Dermis microvascular lymphatic vessel endothelial cell (primary cell): Measurements from ENCODE around the gene VAMP8. TPM values are rescaled to one million over a fixed set of nuclear protein-coding genes. Genes with fewer than 3 reads are reported as not detected.
"Not testable (repeated sequence)": the region's sequence is repeated elsewhere in the genome, so short reads cannot be mapped to it uniquely, and the experiment has no call there.

Source experiments
- DNase-seq, 2 donors: peaks; one replicate each; pipeline versions ENCODE4 v3.0.0 to v3.0.0-alpha.2; 2010; ENCODE audit warnings: low read depth in 2 of 2
- total RNA-seq: library from RNA; depleted of rRNA; stranded (reverse); fragments of >200 nt; gene quantifications from 2 replicates; pipeline ENCODE4 v1.2.1, GENCODE V29; 2014

VAMP8 gene
- total RNA-seq, 1 donor from 2014 or later = 2.8 TPM

GRCh38 chr2:85598594-85599340, 21.4 kb downstream of the VAMP8 start:
- no peak for DNase-seq

DNA sequence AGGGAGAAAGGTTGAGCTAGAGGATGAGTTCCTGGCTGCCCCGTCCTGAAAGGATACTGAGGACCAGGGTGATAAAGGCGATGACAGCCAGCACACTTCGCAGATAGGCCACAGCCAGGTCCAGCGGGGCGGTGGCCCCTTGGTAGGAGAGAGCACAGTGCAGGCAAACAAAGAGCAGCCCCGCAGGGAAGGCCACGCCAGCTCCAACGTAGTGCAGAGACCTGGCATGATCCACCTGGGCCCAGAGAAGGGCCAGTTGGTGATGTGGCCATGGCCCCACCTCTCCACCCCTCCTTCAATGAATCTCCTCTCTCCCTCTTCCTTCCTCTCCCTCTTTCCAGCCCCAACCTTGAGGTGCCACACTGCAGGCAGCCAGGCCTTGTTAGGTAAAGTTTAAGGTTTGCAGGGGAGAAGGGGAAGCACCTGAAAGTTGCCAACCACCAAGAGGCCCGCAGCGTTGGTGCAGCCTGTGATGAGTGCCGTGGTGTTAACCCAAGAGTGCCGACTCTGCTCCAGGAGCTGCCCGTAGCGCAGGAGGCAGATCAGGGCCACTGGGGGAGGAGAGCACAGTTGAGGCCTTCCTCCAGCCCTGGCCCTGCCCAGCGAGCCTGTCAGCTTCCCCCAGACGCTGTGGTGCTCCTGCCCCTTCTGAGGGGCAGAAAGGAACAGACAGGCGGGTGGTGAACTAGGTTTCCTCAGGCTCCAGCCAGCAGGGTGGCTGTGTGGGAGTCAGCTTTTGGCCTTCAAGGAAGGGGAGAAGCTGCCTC, 22.3 kb downstream of the VAMP8 start:
- DNase-seq = no peak

GRCh38 chr2:85600235-85600575, 22.8 kb downstream of the VAMP8 start:
- DNase-seq = no peak

GRCh38 chr2:85600951-85601770, 23.8 kb downstream of the VAMP8 start:
- DNase-seq = no peak

DNA sequence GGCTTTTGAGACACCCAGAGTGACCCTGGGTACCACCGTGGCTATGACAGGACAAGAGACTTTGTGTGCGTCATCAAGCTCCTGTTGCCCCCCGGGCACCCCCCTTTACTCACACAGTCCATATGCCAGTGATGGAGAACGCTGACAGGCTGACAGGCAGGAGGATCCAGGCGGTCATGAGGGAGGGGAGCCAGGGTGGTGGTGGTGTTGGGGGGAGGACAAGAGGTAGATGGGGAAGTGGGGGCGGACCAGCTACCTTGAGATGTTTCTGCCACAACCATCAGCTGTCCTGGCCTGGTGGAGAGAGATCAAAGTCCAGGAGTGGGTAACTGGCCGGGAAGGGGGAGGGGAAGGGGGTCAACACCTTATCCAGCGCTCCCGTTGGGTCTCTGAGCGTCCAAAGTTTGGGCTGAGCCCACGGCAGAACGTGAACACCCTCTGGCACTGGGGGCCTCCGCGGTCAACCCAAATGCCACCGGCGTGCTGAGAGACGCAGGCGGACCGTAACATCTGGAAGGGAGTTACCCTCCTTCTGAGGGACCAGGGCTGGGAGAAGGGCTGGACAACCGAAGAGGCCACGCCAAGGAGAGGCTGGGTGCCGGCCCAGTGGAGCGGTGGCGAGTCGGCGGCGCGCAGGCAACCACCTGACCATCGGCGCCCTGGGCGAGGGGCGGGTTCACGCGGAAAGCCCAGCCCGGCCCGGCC, 24.5 kb downstream of the VAMP8 start:
- DNase-seq = peak in 1 of 2 donors; percentile 59

DNA sequence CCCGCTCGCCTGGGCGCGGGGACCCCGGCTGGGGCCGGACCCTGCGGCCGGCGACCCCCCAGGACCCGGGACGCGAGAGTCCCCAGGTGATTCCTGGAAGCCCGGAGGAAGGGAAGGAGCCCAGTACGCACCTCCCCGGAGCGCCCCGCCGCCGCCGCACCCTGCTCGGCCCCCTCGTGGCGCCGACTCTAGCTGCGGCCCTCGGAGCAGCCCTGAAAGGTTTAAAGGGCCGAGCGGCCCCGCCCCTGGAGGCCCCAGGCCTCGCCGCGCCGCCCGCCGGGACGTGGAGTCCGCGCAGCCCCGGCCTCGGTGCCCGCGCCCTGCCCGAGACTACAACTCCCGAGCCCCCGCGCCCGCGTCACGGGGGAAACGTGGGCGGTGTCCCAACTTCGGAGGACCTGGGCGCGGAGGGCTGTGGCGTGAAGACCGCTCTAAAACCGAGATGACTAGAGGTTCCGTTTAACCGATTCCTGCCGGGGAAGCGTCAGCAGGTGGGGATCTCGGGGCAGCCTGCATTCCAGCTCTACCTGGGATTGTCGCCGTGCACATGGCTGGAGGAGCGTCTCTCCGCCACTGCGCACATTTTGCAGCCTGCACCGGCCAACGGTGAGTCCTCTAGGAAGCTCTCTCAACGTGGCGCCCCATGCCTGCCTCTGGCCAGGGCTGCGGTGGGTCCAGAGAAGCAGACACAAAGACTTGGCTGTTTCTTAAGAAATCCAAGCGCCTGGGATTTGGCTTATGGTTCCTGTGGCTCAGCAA, 25.3 kb downstream of the VAMP8 start, which contains the start of gene TMEM150A:
Gene TMEM150A (minus strand): TSS at position 223 of the 759 bp plus-strand sequence. CDS start 750 bp downstream, outside the sequence.
- peak; percentile 64 to 89 for DNase-seq

DNA sequence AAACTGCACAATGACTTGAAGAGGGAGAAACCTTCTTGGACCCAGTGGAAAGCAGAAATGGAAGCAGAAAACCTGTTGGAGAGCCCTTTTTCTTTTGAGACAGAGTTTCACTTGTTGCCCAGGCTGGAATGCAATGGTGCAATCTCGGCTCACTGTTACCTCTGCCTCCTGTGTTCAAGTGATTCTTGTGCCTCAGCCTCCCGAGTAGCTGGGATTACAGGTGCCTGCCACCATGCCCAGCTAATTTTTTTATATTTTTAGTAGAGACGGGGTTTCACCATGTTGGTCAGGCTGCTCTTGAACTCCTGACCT, 26.7 kb downstream of the VAMP8 start:
- DNase-seq = not testable (repeated sequence)

DNA sequence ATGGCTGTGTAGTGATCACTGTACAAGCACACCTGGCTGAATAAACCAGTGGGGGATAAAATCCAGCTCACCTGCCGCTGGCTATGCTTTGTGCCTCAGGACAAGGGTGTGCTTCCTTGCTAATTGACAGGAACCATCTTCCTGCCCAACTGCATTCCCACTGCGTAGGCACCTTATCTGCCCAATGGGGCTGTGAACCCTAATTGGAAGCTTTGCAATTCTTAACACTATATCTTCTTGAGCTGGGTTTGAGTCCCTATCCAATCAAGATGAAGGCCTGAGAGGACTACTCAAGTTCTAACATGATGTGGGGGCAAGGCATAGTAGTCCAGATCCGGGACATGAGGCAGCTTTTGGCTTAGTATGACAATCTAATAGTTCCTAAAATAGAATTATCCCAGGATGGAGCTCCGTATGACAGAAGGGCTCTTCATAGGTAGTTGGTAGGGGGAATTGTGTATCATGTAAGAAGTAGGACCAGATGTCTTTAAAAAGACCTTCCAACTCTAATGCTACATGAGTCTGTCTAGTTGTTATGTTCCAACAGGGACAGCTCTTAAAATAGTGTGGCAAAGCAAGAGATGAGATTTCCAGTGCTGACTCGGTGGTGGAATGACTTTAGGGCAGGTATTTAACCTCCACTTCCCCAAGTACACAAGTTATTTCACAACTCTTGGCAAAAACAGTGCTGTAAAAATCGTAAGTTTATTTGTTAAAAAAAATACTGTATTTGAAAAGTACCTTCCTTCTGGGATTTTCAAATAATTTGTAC, 27.4 kb downstream of the VAMP8 start:
- no peak for DNase-seq

GRCh38 chr2:85605406-85606115, 28.2 kb downstream of the VAMP8 start:
- DNase-seq = peak in 1 of 2 donors; percentile 68

GRCh38 chr2:85606116-85606455, 28.7 kb downstream of the VAMP8 start:
- no peak for DNase-seq

- no peak for DNase-seq
Measured at GRCh38 chr2:85607268-85608215, 30.2 kb downstream of the VAMP8 start.

GRCh38 chr2:85611217-85611704, 33.9 kb downstream of the VAMP8 start:
- no peak for DNase-seq

DNA sequence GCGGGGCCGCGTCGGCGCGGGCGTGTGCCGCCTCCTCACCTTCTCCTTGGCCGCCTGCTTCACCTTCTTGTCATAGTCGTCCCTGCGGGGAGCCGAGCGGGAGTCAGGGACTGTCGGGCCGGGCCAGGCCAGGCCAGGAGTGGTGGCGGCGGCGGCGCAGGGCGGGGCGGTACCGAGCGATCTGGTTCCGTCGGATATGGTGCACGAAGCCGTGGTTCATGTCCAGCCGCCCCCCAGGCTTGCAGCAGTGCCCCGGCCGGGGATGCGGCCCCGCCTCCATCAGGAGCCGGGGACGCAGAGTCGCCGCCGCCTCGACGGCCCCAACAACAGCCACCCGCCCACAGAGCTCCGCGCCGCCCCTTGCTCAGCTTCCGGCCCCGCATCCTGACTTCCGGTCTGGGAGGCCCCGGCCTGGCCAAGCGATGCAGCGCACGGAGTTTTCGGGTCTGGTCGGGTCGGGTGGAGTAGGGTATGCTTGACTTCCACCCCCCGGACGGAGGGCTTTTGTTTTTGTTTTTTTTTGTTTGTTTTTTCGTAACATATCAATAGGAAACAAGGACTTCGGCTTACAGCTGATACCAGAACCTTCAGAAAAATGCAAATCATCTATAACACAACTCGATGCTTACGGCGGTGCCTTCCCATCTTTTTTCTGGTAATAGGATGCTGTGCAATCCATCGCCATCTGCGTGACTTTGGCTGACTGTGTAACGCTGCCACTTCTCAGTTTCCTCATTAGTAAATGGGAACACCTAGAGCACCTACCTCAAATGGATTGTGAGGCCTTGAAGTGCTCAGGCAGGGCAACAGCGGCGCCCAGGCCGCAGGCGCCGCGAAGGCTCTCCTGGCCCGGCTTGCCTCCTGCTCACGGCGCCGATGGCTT, 34.6 kb downstream of the VAMP8 start, which contains the start of gene C2orf68:
Gene C2orf68 (minus strand): TSS at position 362 of the 883 bp plus-strand sequence. CDS start 82 bp downstream, at position 280.
- DNase-seq = peak; percentile 65 to 87

- no peak for DNase-seq
Measured at GRCh38 chr2:85613717-85614515, 36.5 kb downstream of the VAMP8 start.

- not testable (repeated sequence) for DNase-seq
Measured at GRCh38 chr2:85614757-85615156, 37.4 kb downstream of the VAMP8 start.

GRCh38 chr2:85615413-85615728, 38.0 kb downstream of the VAMP8 start:
- DNase-seq = no peak
